ENCODE results near the gene ASB13.

DNA sequence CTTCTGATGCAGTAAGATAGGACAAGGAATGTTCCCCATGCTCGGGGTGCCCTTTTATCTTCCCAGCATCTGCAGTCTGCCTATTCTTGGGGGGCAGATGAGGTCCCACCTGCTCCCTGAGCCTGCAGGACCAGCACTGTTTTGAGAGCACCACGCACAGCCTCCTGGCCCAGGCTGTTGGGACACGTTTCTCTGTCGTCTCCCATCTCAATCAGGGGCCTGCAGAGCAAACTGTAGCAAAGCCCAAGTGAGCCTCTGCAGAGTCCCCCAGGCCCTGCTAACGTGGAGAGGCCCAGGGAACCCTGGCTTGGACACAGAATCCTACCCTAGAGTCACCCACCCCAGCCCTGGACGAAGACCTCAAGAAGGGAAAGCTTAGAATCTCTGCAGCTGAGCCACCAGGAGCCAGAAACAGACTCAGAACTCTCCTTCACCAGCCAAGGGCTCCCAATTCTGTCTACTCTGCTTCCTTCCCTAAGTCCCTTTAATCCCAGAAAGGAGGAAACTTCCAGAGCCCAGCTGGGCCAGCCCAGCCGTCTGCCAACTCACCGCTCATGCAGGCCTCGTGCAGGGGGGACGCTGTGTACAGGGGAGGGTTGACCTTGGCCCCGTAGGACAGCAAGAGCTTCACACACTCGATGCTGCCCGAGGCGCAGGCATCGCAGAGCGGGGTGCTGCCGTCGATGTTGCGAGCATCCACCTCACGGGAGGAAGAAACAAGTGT lies 15.6 kb downstream of the ASB13 start:
- TF ChIP-seq ZNF670 (CRISPR knock-in tag; IDR thresholded peaks at IDR 0.05; ENCODE audit: borderline replicate concordance) (no peak), ELF1 (CRISPR knock-in tag; IDR thresholded peaks at IDR 0.05) (no peak), FOXP1 (IDR thresholded peaks at IDR 0.05) (no peak), FOXP1 (CRISPR knock-in tag; IDR thresholded peaks at IDR 0.05) (no peak)
